ENCODE measurements around the gene ZFPL1.

Gene ZFPL1

GRCh38 chr11:65130631-65131416 is 46.8 kb downstream of the ZFPL1 start:
- no peak for DNase-seq

GRCh38 chr11:65131417-65131776 is 47.4 kb downstream of the ZFPL1 start:
- DNase-seq = no peak

- DNase-seq = no peak
Measured at GRCh38 chr11:65131895-65132237, 47.8 kb downstream of the ZFPL1 start.

GRCh38 chr11:65132238-65132987 is 48.4 kb downstream of the ZFPL1 start:
- no peak for DNase-seq

- no peak for DNase-seq
Measured at GRCh38 chr11:65132988-65133700, 49.1 kb downstream of the ZFPL1 start.

GRCh38 chr11:65133724-65134123 is 49.7 kb downstream of the ZFPL1 start:
- DNase-seq = no peak

- peak; percentile 86 for DNase-seq
Measured at GRCh38 chr11:65134240-65134951, 50.4 kb downstream of the ZFPL1 start, which contains the start of gene SYVN1. SYVN1 (minus strand) TSS chr11:65134519; CDS start chr11:65133601, 918 bp downstream.

GRCh38 chr11:65134952-65135632 is 51.1 kb downstream of the ZFPL1 start:
- peak; percentile 97 for DNase-seq

GRCh38 chr11:65135633-65136145 is 51.7 kb downstream of the ZFPL1 start:
- no peak for DNase-seq

- DNase-seq = no peak
Measured at GRCh38 chr11:65136515-65137096, 52.6 kb downstream of the ZFPL1 start.
